ENCODE data around the gene DNAH14.
"Not testable (repeated sequence)": the region's sequence is repeated elsewhere in the genome, so short reads cannot be mapped to it uniquely, and the experiment has no call there.

The DNAH14 gene

DNA sequence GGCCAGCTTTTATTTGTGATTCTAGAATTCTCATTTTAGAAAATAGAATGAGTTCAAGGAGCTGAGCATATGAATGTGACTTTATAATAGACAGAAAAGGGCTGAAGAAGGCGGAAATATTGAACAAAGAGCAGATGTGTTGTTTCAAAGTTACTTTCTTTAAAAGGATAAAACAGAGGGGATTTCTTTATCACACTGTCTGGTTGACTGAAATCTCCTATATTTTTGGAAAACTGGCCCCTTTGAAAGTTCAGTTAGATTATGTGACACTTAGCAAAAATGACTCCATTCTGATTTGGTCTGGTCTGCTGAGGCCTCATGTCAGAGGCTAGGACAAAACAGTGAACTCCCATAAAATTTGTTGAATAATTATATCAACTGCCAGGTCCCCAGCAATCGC is 46.4 kb upstream of the DNAH14 start:
- no peaks in the 10 kb centered on the region for H3K9me3 ChIP-seq (ENCODE audit: control insufficient read depth, low read length)
- H3K4me2 ChIP-seq (ENCODE audit: low read length): no peak overlapping the region
- peaks cover 5% of the 10 kb centered on the region for H3K4me1 ChIP-seq
- no peak overlapping the region for H3K27ac ChIP-seq
- H3K27me3 ChIP-seq (ENCODE audit: control insufficient read depth, insufficient read depth, low read length): no peaks in the 10 kb centered on the region
- H3K79me2 ChIP-seq: no peaks in the 10 kb centered on the region
- TF ChIP-seq, protein P1, sequence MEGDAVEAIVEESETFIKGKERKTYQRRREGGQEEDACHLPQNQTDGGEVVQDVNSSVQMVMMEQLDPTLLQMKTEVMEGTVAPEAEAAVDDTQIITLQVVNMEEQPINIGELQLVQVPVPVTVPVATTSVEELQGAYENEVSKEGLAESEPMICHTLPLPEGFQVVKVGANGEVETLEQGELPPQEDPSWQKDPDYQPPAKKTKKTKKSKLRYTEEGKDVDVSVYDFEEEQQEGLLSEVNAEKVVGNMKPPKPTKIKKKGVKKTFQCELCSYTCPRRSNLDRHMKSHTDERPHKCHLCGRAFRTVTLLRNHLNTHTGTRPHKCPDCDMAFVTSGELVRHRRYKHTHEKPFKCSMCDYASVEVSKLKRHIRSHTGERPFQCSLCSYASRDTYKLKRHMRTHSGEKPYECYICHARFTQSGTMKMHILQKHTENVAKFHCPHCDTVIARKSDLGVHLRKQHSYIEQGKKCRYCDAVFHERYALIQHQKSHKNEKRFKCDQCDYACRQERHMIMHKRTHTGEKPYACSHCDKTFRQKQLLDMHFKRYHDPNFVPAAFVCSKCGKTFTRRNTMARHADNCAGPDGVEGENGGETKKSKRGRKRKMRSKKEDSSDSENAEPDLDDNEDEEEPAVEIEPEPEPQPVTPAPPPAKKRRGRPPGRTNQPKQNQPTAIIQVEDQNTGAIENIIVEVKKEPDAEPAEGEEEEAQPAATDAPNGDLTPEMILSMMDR (IDR thresholded peaks at IDR 0.05): no peak
- H2AFZ ChIP-seq: no peak overlapping the region
- H3K4me3 ChIP-seq (ENCODE audit: low read depth, low read length): no peak overlapping the region
- H3K36me3 ChIP-seq (ENCODE audit: control insufficient read depth, insufficient read depth, low read length): no peaks in the 10 kb centered on the region
- no peak overlapping the region for H3K9ac ChIP-seq

DNA sequence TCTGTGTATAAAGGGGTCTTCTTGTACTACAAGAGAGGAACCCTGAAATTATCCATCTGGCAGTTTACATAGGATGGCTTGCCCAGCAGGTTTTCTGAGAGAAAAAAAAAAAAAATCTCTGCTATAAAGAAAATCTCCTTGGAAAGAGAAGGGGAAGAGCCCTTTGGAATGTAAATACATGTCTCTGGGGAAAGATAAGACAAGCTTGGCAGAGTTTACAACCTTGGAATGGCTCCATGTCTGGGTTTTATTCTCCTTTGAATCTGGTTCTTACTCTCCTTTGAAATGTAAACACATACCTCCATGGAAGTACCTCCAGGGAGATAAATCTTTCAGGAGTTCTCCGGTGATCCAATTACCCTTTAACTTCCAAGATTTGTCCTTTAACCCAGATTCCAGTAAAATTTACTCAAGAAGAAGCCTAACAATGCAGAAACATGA is 45.1 kb upstream of the DNAH14 start:
- Histone ChIP-seq H3K36me3 (ENCODE audit: control insufficient read depth, insufficient read depth, low read length) (no peaks in the 10 kb centered on the region), H3K27ac (peak overlapping the region; percentile 44), H3K9me3 (ENCODE audit: control insufficient read depth, low read length) (no peaks in the 10 kb centered on the region), H3K4me2 (ENCODE audit: low read length) (no peak overlapping the region), H3K4me3 (ENCODE audit: low read depth, low read length) (no peak overlapping the region), H2AFZ (no peak overlapping the region), H3K79me2 (no peaks in the 10 kb centered on the region), H3K4me1 (peaks cover 5% of the 10 kb centered on the region), H3K27me3 (ENCODE audit: control insufficient read depth, insufficient read depth, low read length) (no peaks in the 10 kb centered on the region), H3K9ac (no peak overlapping the region)
- TF ChIP-seq, protein P1 (IDR thresholded peaks at IDR 0.05): no peak

GRCh38 chr1:224885376-224885775 is 44.1 kb upstream of the DNAH14 start:
- H3K27ac ChIP-seq; H3K9ac ChIP-seq; H3K4me2 ChIP-seq (ENCODE audit: low read length); H3K4me3 ChIP-seq (ENCODE audit: low read depth, low read length); H3K36me3 ChIP-seq (ENCODE audit: control insufficient read depth, insufficient read depth, low read length); H3K4me1 ChIP-seq; H3K9me3 ChIP-seq (ENCODE audit: control insufficient read depth, low read length); H3K79me2 ChIP-seq; H3K27me3 ChIP-seq (ENCODE audit: control insufficient read depth, insufficient read depth, low read length); H2AFZ ChIP-seq: not testable (repeated sequence)

GRCh38 chr1:224894915-224895314 is 34.6 kb upstream of the DNAH14 start:
- Histone ChIP-seq H3K9ac (no peak overlapping the region), H3K4me3 (ENCODE audit: low read depth, low read length) (no peak overlapping the region), H3K27me3 (ENCODE audit: control insufficient read depth, insufficient read depth, low read length) (no peaks in the 10 kb centered on the region), H3K27ac (no peak overlapping the region), H3K79me2 (no peaks in the 10 kb centered on the region), H3K36me3 (ENCODE audit: control insufficient read depth, insufficient read depth, low read length) (no peaks in the 10 kb centered on the region), H2AFZ (no peak overlapping the region), H3K4me2 (ENCODE audit: low read length) (no peak overlapping the region), H3K9me3 (ENCODE audit: control insufficient read depth, low read length) (no peaks in the 10 kb centered on the region), H3K4me1 (no peaks in the 10 kb centered on the region)
- TF ChIP-seq, protein P1 (IDR thresholded peaks at IDR 0.05): no peak

GRCh38 chr1:224896130-224896781 is 33.2 kb upstream of the DNAH14 start:
- no peak overlapping the region for H3K4me3 ChIP-seq (ENCODE audit: low read depth, low read length)
- H3K9me3 ChIP-seq (ENCODE audit: control insufficient read depth, low read length): no peaks in the 10 kb centered on the region
- H2AFZ ChIP-seq: no peak overlapping the region
- TF ChIP-seq, protein P1 (IDR thresholded peaks at IDR 0.05): no peak
- no peaks in the 10 kb centered on the region for H3K4me1 ChIP-seq
- H3K79me2 ChIP-seq: no peaks in the 10 kb centered on the region
- H3K9ac ChIP-seq: no peak overlapping the region
- H3K27ac ChIP-seq: no peak overlapping the region
- H3K27me3 ChIP-seq (ENCODE audit: control insufficient read depth, insufficient read depth, low read length): no peaks in the 10 kb centered on the region
- H3K4me2 ChIP-seq (ENCODE audit: low read length): no peak overlapping the region
- no peaks in the 10 kb centered on the region for H3K36me3 ChIP-seq (ENCODE audit: control insufficient read depth, insufficient read depth, low read length)
